ENCODE measurements around the gene TUBGCP5. TPM values are rescaled to one million over a fixed set of nuclear protein-coding genes. Genes with fewer than 3 reads are reported as not detected.

The TUBGCP5 gene
- total RNA-seq, 4 donors from 2014 or later = 10.1 to 19.1 (median 10.7) TPM

GRCh38 chr15:23039917-23040281, 530 bp upstream of the TUBGCP5 start:
- WGBS, 2 donors (ENCODE audit: low coverage in 1 of 2) = 40% methylated on average over 10 of the region's 10 CpGs; no CpG with 5 or more reads in 1 of the 2 donors
- TF ChIP-seq EP300 (IDR thresholded peaks at IDR 0.05; ENCODE audit: low read depth) (no peak), POLR2A (IDR thresholded peaks at IDR 0.05) (no peak), POLR2AphosphoS5 (IDR thresholded peaks at IDR 0.05) (no peak), CTCF (IDR thresholded peaks at IDR 0.05) (no peak)
- in situ Hi-C loops (cut with MboI; ENCODE audit: low pct_ligation_motif_present in 1 of 4, low pct_unique_long_range_greater_than_20kb in 1 of 4, low sequenced_read_pairs in 3 of 4) = loop anchor here in 1 of 4 donors (25.0 kb wide), 1 partner anchor 103 kb away; no protein-coding TSS in a partner anchor

GRCh38 chr15:23038726-23039142, 635 bp downstream of the TUBGCP5 start:
- TF ChIP-seq POLR2AphosphoS5 (IDR thresholded peaks at IDR 0.05) = no peak
- TF ChIP-seq CTCF (IDR thresholded peaks at IDR 0.05) = no peak
- TF ChIP-seq EP300 (IDR thresholded peaks at IDR 0.05; ENCODE audit: low read depth) = no peak
- TF ChIP-seq POLR2A (IDR thresholded peaks at IDR 0.05) = no peak
- peak; percentile 18 for DNase-seq
- intact Hi-C loops (cut with DNase I; ENCODE audit: low total_unique reads) = loop anchor here (10.0 kb wide), 1 partner anchor 84 kb away; no protein-coding TSS in a partner anchor
- H3K9me3 ChIP-seq = no peaks in the 10 kb centered on the region
- peak overlapping the region; percentile 69 to 79 (median 78) for H3K4me3 ChIP-seq
- H3K27ac ChIP-seq = peak overlapping the region; percentile 85 to 94 (median 92)
- 3% methylated on average over 14 of the region's 14 CpGs for WGBS, 2 donors (ENCODE audit: low coverage in 1 of 2)
- H3K4me1 ChIP-seq = peaks cover 7 to 22% (median 13%) of the 10 kb centered on the region in 4 donors
- no peaks in the 10 kb centered on the region for H3K27me3 ChIP-seq
- no peaks in the 10 kb centered on the region for H3K36me3 ChIP-seq
- in situ Hi-C loops (cut with MboI; ENCODE audit: low pct_ligation_motif_present in 1 of 4, low pct_unique_long_range_greater_than_20kb in 1 of 4, low sequenced_read_pairs in 3 of 4) = loop anchor here in 1 of 4 donors (25.0 kb wide), 1 partner anchor 101 kb away; no protein-coding TSS in a partner anchor

More at GRCh38 chr15:23039917-23040281, 530 bp upstream of the TUBGCP5 start:
- Histone ChIP-seq H3K9me3 (no peaks in the 10 kb centered on the region), H3K27me3 (no peaks in the 10 kb centered on the region), H3K36me3 (no peaks in the 10 kb centered on the region), H3K4me1 (peaks cover 7 to 22% (median 13%) of the 10 kb centered on the region in 4 donors), H3K27ac (peak overlapping the region; percentile 85 to 94 (median 92)), H3K4me3 (peak overlapping the region; percentile 54 to 79 (median 74))
- no peak for DNase-seq
- intact Hi-C loops (cut with DNase I; ENCODE audit: low total_unique reads) = loop anchor here (10.0 kb wide), 1 partner anchor 85 kb away; no protein-coding TSS in a partner anchor

GRCh38 chr15:23035964-23036566, 3.3 kb downstream of the TUBGCP5 start:
- Histone ChIP-seq H3K9me3 (no peaks in the 10 kb centered on the region), H3K27ac (no peak overlapping the region), H3K4me3 (no peak overlapping the region), H3K4me1 (peaks cover 7 to 22% (median 13%) of the 10 kb centered on the region in 4 donors), H3K27me3 (no peaks in the 10 kb centered on the region), H3K36me3 (peaks cover 0 to 18% (median 8%) of the 10 kb centered on the region in 4 donors)
- DNase-seq = peak; percentile 29
- in situ Hi-C loops (cut with MboI; ENCODE audit: low pct_ligation_motif_present in 1 of 4, low pct_unique_long_range_greater_than_20kb in 1 of 4, low sequenced_read_pairs in 3 of 4) (loop anchor here in 1 of 4 donors (25.0 kb wide), 1 partner anchor 99 kb away; no protein-coding TSS in a partner anchor), intact Hi-C loops (cut with DNase I; ENCODE audit: low total_unique reads) (loop anchor here (10.0 kb wide), 1 partner anchor 81 kb away; no protein-coding TSS in a partner anchor)
- WGBS, 2 donors (ENCODE audit: low coverage in 1 of 2) = 33 to 56% methylated on average over 1 to 5 of the region's 5 CpGs
- TF ChIP-seq CTCF (IDR thresholded peaks at IDR 0.05) (peak; percentile 56 to 70 (median 62)), POLR2AphosphoS5 (IDR thresholded peaks at IDR 0.05) (no peak)

GRCh38 chr15:23033979-23034378, 5.4 kb downstream of the TUBGCP5 start:
- no peak for DNase-seq
- Histone ChIP-seq H3K9me3 (no peaks in the 10 kb centered on the region), H3K27ac (no peak overlapping the region), H3K27me3 (no peaks in the 10 kb centered on the region), H3K4me1 (peaks cover 7 to 16% (median 12%) of the 10 kb centered on the region in 4 donors), H3K4me3 (no peak overlapping the region), H3K36me3 (peaks cover 0 to 39% (median 18%) of the 10 kb centered on the region in 4 donors)
- TF ChIP-seq POLR2A (IDR thresholded peaks at IDR 0.05) = no peak
- TF ChIP-seq POLR2AphosphoS5 (IDR thresholded peaks at IDR 0.05) = no peak
- TF ChIP-seq EP300 (IDR thresholded peaks at IDR 0.05; ENCODE audit: low read depth) = no peak
- no peak for TF ChIP-seq CTCF (IDR thresholded peaks at IDR 0.05)
- intact Hi-C loops (cut with DNase I; ENCODE audit: low total_unique reads) = loop anchor here (10.0 kb wide), 1 partner anchor 79 kb away; no protein-coding TSS in a partner anchor
- WGBS, 2 donors (ENCODE audit: low coverage in 1 of 2) = 100% methylated on average over 1 to 2 of the region's 2 CpGs
- in situ Hi-C loops (cut with MboI; ENCODE audit: low pct_ligation_motif_present in 1 of 4, low pct_unique_long_range_greater_than_20kb in 1 of 4, low sequenced_read_pairs in 3 of 4) = loop anchor here in 1 of 4 donors (25.0 kb wide), 1 partner anchor 97 kb away; no protein-coding TSS in a partner anchor
